Measurements from ENCODE around the gene UNC93B1. TPM values are rescaled to one million over a fixed set of nuclear protein-coding genes. Genes with fewer than 3 reads are reported as not detected.

UNC93B1 gene
- total RNA-seq, 1 experiment from 2014 or later: 23.3 TPM

- H3K4me1 ChIP-seq (ENCODE audit: insufficient read depth, low read length): no peaks in the 10 kb centered on the region; the same call in 1 of the 2 replicates
- H2BK12ac ChIP-seq (ENCODE audit: insufficient read length, low read depth, low read length): no peak overlapping the region
- no peaks in the 10 kb centered on the region for H4K20me1 ChIP-seq (ENCODE audit: control insufficient read depth, insufficient read depth, insufficient read length)
- no peak overlapping the region for H3K14ac ChIP-seq (ENCODE audit: insufficient read depth, low read length)
- no peak overlapping the region for H4K91ac ChIP-seq (ENCODE audit: insufficient read length, low read depth, low read length)
- no peak overlapping the region for H2BK15ac ChIP-seq (ENCODE audit: low read depth, low read length)
- no peaks in the 10 kb centered on the region for H3K27me3 ChIP-seq (ENCODE audit: insufficient read depth, low read length)
- H2AK5ac ChIP-seq (ENCODE audit: insufficient read length, low read length): no peak overlapping the region
- H2AFZ ChIP-seq (ENCODE audit: low read length): no peak overlapping the region
- H3T11ph ChIP-seq (ENCODE audit: low read length): no peak overlapping the region
- H4K5ac ChIP-seq (ENCODE audit: insufficient read length, low read depth, low read length): no peak overlapping the region
- no peaks in the 10 kb centered on the region for H3K23me2 ChIP-seq (ENCODE audit: insufficient read length, low read depth, low read length, poor library complexity, severe bottlenecking)
- H3K9me3 ChIP-seq (ENCODE audit: control insufficient read depth, low read depth, low read length): no peaks in the 10 kb centered on the region
- H3K79me1 ChIP-seq (ENCODE audit: insufficient read depth, low read depth, low read length, poor library complexity, severe bottlenecking): no peaks in the 10 kb centered on the region
- no peak overlapping the region for H3K18ac ChIP-seq (ENCODE audit: insufficient read length, low read depth, low read length)
- H2BK120ac ChIP-seq (ENCODE audit: low read depth, low read length, poor library complexity, severe bottlenecking): no peak overlapping the region
- no peak overlapping the region for H3K23ac ChIP-seq (ENCODE audit: insufficient read length, low read depth, low read length)
- Mint-ChIP-seq H3K4me3 (no peak overlapping the region), H3K36me3 (ENCODE audit: insufficient read depth in 1 of 3, low read depth in 3 of 3) (peaks cover 0 to 2% (median 0%) of the 10 kb centered on the region in 3 experiments; a peak in 3 of 7 replicates), H3K27me3 (ENCODE audit: low read depth) (no peaks in the 10 kb centered on the region; the same call in 1 of the 2 replicates), H3K4me1 (peaks cover 11 to 23% of the 10 kb centered on the region in 2 experiments), H3K27ac (no peak overlapping the region), H3K9me3 (no peaks in the 10 kb centered on the region)
- H3K27ac ChIP-seq (ENCODE audit: insufficient read length, low read depth, low read length): no peak overlapping the region
- H3K56ac ChIP-seq (ENCODE audit: insufficient read length, low read depth, low read length): no peak overlapping the region
- no peak for DNase-seq
- no CpG with 5 or more reads among the region's 12 CpGs for WGBS (ENCODE audit: extremely low coverage, insufficient read length, low lambda C conversion rate)
- H3K4me2 ChIP-seq (ENCODE audit: insufficient read depth, insufficient read length, low read length): no peak overlapping the region
- no peaks in the 10 kb centered on the region for H3K79me2 ChIP-seq (ENCODE audit: insufficient read depth, low read length)
- H2BK20ac ChIP-seq (ENCODE audit: low read depth, low read length, poor library complexity, severe bottlenecking): no peak overlapping the region
- H2BK5ac ChIP-seq (ENCODE audit: insufficient read length, low read length): no peak overlapping the region
- H4K8ac ChIP-seq (replicated peaks; ENCODE audit: insufficient read length, low read depth, low read length): no peak overlapping the region
- no peak overlapping the region for H3K9ac ChIP-seq (ENCODE audit: extremely low read depth, insufficient read length, low read length)
- TF ChIP-seq, protein P1, sequence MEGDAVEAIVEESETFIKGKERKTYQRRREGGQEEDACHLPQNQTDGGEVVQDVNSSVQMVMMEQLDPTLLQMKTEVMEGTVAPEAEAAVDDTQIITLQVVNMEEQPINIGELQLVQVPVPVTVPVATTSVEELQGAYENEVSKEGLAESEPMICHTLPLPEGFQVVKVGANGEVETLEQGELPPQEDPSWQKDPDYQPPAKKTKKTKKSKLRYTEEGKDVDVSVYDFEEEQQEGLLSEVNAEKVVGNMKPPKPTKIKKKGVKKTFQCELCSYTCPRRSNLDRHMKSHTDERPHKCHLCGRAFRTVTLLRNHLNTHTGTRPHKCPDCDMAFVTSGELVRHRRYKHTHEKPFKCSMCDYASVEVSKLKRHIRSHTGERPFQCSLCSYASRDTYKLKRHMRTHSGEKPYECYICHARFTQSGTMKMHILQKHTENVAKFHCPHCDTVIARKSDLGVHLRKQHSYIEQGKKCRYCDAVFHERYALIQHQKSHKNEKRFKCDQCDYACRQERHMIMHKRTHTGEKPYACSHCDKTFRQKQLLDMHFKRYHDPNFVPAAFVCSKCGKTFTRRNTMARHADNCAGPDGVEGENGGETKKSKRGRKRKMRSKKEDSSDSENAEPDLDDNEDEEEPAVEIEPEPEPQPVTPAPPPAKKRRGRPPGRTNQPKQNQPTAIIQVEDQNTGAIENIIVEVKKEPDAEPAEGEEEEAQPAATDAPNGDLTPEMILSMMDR (conservative IDR thresholded peaks at IDR 0.05): no peak
- H3K4ac ChIP-seq (ENCODE audit: low read depth, low read length): no peak overlapping the region
Observed at GRCh38 chr11:68019486-68019885, 15.6 kb upstream of the UNC93B1 start.

All from H9 (cell line).